Raji (cell line): ENCODE measurements around the gene TXNL4A.

Experiments
- POLR2A ChIP-seq: IDR thresholded peaks from 2 replicates; pipeline ENCODE4 v1.6.1; 2011; ENCODE audit warnings: low read depth, low read length, control low read depth; ENCODE audit not compliant: insufficient read depth

The TXNL4A gene

GRCh38 chr18:80004600-80005342, 16.4 kb upstream of the TXNL4A start:
- TF ChIP-seq POLR2A: no peak

- TF ChIP-seq POLR2A: no peak
Measured at GRCh38 chr18:80002468-80002867, 14.1 kb upstream of the TXNL4A start.

- no peak for TF ChIP-seq POLR2A
Measured at GRCh38 chr18:80000877-80001276, 12.5 kb upstream of the TXNL4A start.

- no peak for TF ChIP-seq POLR2A
Measured at GRCh38 chr18:79991494-79991893, 3.1 kb upstream of the TXNL4A start.

GRCh38 chr18:79989195-79989497, 783 bp upstream of the TXNL4A start:
- TF ChIP-seq POLR2A: no peak

- TF ChIP-seq POLR2A: no peak
Measured at GRCh38 chr18:79988071-79988450, 302 bp downstream of the TXNL4A start.

- no peak for TF ChIP-seq POLR2A
Measured at GRCh38 chr18:79987566-79987965, 797 bp downstream of the TXNL4A start.

GRCh38 chr18:79986726-79987125, 1.6 kb downstream of the TXNL4A start:
- no peak for TF ChIP-seq POLR2A

- no peak for TF ChIP-seq POLR2A
Measured at GRCh38 chr18:79985172-79985571, 3.2 kb downstream of the TXNL4A start.

GRCh38 chr18:79983793-79984192, 4.6 kb downstream of the TXNL4A start:
- no peak for TF ChIP-seq POLR2A

GRCh38 chr18:79983253-79983652, 5.1 kb downstream of the TXNL4A start:
- no peak for TF ChIP-seq POLR2A

GRCh38 chr18:79982736-79983135, 5.6 kb downstream of the TXNL4A start:
- no peak for TF ChIP-seq POLR2A

- TF ChIP-seq POLR2A: no peak
Measured at GRCh38 chr18:79980585-79980984, 7.8 kb downstream of the TXNL4A start.

GRCh38 chr18:79979843-79980242, 8.5 kb downstream of the TXNL4A start:
- TF ChIP-seq POLR2A: no peak

GRCh38 chr18:79975985-79976680, 12.2 kb downstream of the TXNL4A start:
- TF ChIP-seq POLR2A: no peak

GRCh38 chr18:79975043-79975442, 13.3 kb downstream of the TXNL4A start:
- no peak for TF ChIP-seq POLR2A

- TF ChIP-seq POLR2A: no peak
Measured at GRCh38 chr18:79974025-79974654, 14.2 kb downstream of the TXNL4A start.

GRCh38 chr18:79973517-79973916, 14.8 kb downstream of the TXNL4A start:
- TF ChIP-seq POLR2A: no peak
